Measurements from ENCODE around the gene C10orf90.

DNA sequence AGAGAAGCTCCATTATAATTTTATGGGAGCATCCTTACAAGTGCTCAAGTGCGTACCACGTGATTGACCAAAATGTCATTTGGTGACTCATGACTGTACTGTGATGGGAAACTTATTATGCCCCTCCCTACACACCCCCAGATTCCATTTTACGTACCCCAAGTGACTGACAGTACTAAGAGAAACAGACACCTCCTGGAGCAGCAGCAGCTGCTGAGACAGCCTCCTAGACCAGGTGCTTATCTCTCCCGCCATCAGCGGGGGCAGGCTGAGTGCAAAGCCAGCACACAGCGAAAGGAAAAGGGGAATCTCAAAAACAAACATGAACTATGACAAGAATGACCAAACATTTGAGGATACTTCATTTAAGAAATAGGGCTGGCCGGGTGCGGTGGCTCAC, 278.0 kb downstream of the C10orf90 start:
- TF ChIP-seq, protein P1, sequence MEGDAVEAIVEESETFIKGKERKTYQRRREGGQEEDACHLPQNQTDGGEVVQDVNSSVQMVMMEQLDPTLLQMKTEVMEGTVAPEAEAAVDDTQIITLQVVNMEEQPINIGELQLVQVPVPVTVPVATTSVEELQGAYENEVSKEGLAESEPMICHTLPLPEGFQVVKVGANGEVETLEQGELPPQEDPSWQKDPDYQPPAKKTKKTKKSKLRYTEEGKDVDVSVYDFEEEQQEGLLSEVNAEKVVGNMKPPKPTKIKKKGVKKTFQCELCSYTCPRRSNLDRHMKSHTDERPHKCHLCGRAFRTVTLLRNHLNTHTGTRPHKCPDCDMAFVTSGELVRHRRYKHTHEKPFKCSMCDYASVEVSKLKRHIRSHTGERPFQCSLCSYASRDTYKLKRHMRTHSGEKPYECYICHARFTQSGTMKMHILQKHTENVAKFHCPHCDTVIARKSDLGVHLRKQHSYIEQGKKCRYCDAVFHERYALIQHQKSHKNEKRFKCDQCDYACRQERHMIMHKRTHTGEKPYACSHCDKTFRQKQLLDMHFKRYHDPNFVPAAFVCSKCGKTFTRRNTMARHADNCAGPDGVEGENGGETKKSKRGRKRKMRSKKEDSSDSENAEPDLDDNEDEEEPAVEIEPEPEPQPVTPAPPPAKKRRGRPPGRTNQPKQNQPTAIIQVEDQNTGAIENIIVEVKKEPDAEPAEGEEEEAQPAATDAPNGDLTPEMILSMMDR (conservative IDR thresholded peaks at IDR 0.05 in 1 of 2, IDR thresholded peaks at IDR 0.05 in 1 of 2; ENCODE audit: extremely low read depth in 1 of 2, insufficient read depth in 1 of 2, low read depth in 1 of 2, low read length in 2 of 2), result no peak
- no peak for TF ChIP-seq EZH2 (IDR thresholded peaks at IDR 0.05; ENCODE audit: borderline replicate concordance, low read length)
